ENCODE data around the gene POF1B.
"Not testable (repeated sequence)": the region's sequence is repeated elsewhere in the genome, so short reads cannot be mapped to it uniquely, and the experiment has no call there.

POF1B gene

GRCh38 chrX:85379174-85379907 lies at the start of gene POF1B:
POF1B (minus strand) TSS chrX:85379665; CDS start chrX:85379454, 211 bp downstream.
- DNase-seq (ENCODE audit: low read depth in 2 of 2): no peak

- no peak for DNase-seq (ENCODE audit: low read depth in 2 of 2)
Measured at GRCh38 chrX:85429066-85429465, 49.6 kb upstream of the POF1B start.

GRCh38 chrX:85419293-85419692 lies 39.8 kb upstream of the POF1B start:
- DNase-seq (ENCODE audit: low read depth in 2 of 2): no peak

- no peak for DNase-seq (ENCODE audit: low read depth in 2 of 2)
Measured at GRCh38 chrX:85391878-85392238, 12.4 kb upstream of the POF1B start.

- DNase-seq (ENCODE audit: low read depth in 2 of 2): no peak
Measured at GRCh38 chrX:85391185-85391877, 11.9 kb upstream of the POF1B start.

- no peak for DNase-seq (ENCODE audit: low read depth in 2 of 2)
Measured at GRCh38 chrX:85381602-85382001, 2.1 kb upstream of the POF1B start.

- no peak for DNase-seq (ENCODE audit: low read depth in 2 of 2)
Measured at GRCh38 chrX:85378461-85378860, 1.0 kb downstream of the POF1B start.

GRCh38 chrX:85375333-85375738 lies 4.1 kb downstream of the POF1B start:
- DNase-seq (ENCODE audit: low read depth in 2 of 2): no peak

GRCh38 chrX:85365370-85365995 lies 14.0 kb downstream of the POF1B start:
- DNase-seq (ENCODE audit: low read depth in 2 of 2): no peak

GRCh38 chrX:85359051-85359450 lies 20.4 kb downstream of the POF1B start:
- DNase-seq (ENCODE audit: low read depth in 2 of 2): no peak

- no peak for DNase-seq (ENCODE audit: low read depth in 2 of 2)
Measured at GRCh38 chrX:85345523-85345922, 33.9 kb downstream of the POF1B start.

GRCh38 chrX:85327060-85327333 lies 52.5 kb downstream of the POF1B start:
- no peak for DNase-seq (ENCODE audit: low read depth in 2 of 2)

GRCh38 chrX:85326234-85327059 lies 53.0 kb downstream of the POF1B start:
- DNase-seq (ENCODE audit: low read depth in 2 of 2): no peak

- not testable (repeated sequence) for DNase-seq (ENCODE audit: low read depth in 2 of 2)
Measured at GRCh38 chrX:85311348-85311747, 68.1 kb downstream of the POF1B start.

GRCh38 chrX:85309717-85310116 lies 69.7 kb downstream of the POF1B start:
- DNase-seq (ENCODE audit: low read depth in 2 of 2): no peak

GRCh38 chrX:85303544-85303943 lies 75.9 kb downstream of the POF1B start:
- no peak for DNase-seq (ENCODE audit: low read depth in 2 of 2)

GRCh38 chrX:85288992-85289723 lies 90.3 kb downstream of the POF1B start:
- no peak for DNase-seq (ENCODE audit: low read depth in 2 of 2)

GRCh38 chrX:85285286-85285685 lies 94.2 kb downstream of the POF1B start:
- DNase-seq (ENCODE audit: low read depth in 2 of 2): not testable (repeated sequence)

- peak in 1 of 2 donors; percentile 0 for DNase-seq (ENCODE audit: low read depth in 2 of 2)
Measured at GRCh38 chrX:85244450-85245211, 134.8 kb downstream of the POF1B start.

GRCh38 chrX:85243761-85244449 lies 135.6 kb downstream of the POF1B start, which contains the start of the genes SATL1 and ZNF711:
SATL1 (minus strand) TSS chrX:85243779; CDS start chrX:85108968, 134,811 bp downstream.
ZNF711 (plus strand) TSS chrX:85243991; CDS start chrX:85247573, 3,582 bp downstream.
- peak in 1 of 2 donors; percentile 7 for DNase-seq (ENCODE audit: low read depth in 2 of 2)
